HG02798 (cell line): ENCODE data around the gene POGLUT3.

ENCODE experiments used
- ATAC-seq: cut with Tn5 transposase; IDR thresholded peaks from one replicate; pipeline ENCODE4 v1.9.1; 2021; ENCODE audit warnings: mild to moderate bottlenecking; ENCODE audit not compliant: unreplicated experiment, poor library complexity

Gene POGLUT3

GRCh38 chr11:108508653-108509593 is 10.7 kb upstream of the POGLUT3 start:
- ATAC-seq: no peak

- no peak for ATAC-seq
Observed at GRCh38 chr11:108501396-108501795, 3.2 kb upstream of the POGLUT3 start.

- no peak for ATAC-seq
Observed at GRCh38 chr11:108500721-108501120, 2.5 kb upstream of the POGLUT3 start.

GRCh38 chr11:108500169-108500568 is 2.0 kb upstream of the POGLUT3 start:
- no peak for ATAC-seq

- no peak for ATAC-seq
Observed at GRCh38 chr11:108498816-108499408, 728 bp upstream of the POGLUT3 start.

GRCh38 chr11:108497317-108498045 is 703 bp downstream of the POGLUT3 start:
- peak; percentile 56 for ATAC-seq

GRCh38 chr11:108496643-108497256 is 1.4 kb downstream of the POGLUT3 start:
- ATAC-seq: no peak

GRCh38 chr11:108495326-108495725 is 2.9 kb downstream of the POGLUT3 start:
- no peak for ATAC-seq

GRCh38 chr11:108494182-108494581 is 4.0 kb downstream of the POGLUT3 start:
- no peak for ATAC-seq

GRCh38 chr11:108491936-108492335 is 6.2 kb downstream of the POGLUT3 start:
- ATAC-seq: no peak

GRCh38 chr11:108486828-108487227 is 11.4 kb downstream of the POGLUT3 start:
- ATAC-seq: no peak

- no peak for ATAC-seq
Observed at GRCh38 chr11:108486331-108486730, 11.9 kb downstream of the POGLUT3 start.

GRCh38 chr11:108483163-108483562 is 15.0 kb downstream of the POGLUT3 start:
- ATAC-seq: no peak

- ATAC-seq: no peak
Observed at GRCh38 chr11:108474664-108475463, 23.3 kb downstream of the POGLUT3 start.

- ATAC-seq: no peak
Observed at GRCh38 chr11:108472681-108473080, 25.5 kb downstream of the POGLUT3 start.

GRCh38 chr11:108468478-108468864 is 29.7 kb downstream of the POGLUT3 start:
- no peak for ATAC-seq

- peak; percentile 100 for ATAC-seq
Observed at GRCh38 chr11:108467091-108467823, 30.9 kb downstream of the POGLUT3 start, which contains the start of gene C11orf65. TSS of gene C11orf65 (minus strand) at chr11:108467529. CDS start at chr11:108461559, 5,970 bp downstream.

GRCh38 chr11:108466405-108466804 is 31.8 kb downstream of the POGLUT3 start:
- ATAC-seq: no peak
